ENCODE data around the gene TIMM50. TPM values are rescaled to one million over a fixed set of nuclear protein-coding genes. Genes with fewer than 3 reads are reported as not detected.

The TIMM50 gene
- total RNA-seq, 1 experiment from 2014 or later: 97.2 TPM

GRCh38 chr19:39531834-39532232 is 51.2 kb downstream of the TIMM50 start:
- no peaks in the 10 kb centered on the region for H3K9me2 ChIP-seq (replicated peaks; ENCODE audit: low read length)
- H3K4me3 ChIP-seq (ENCODE audit: low read length): peak overlapping the region; percentile 89
- no peak overlapping the region for H3K27ac ChIP-seq (ENCODE audit: low read length)
- TF ChIP-seq EZH2phosphoT487 (IDR thresholded peaks at IDR 0.05; ENCODE audit: borderline replicate concordance, low read length) (no peak), EZH2 (IDR thresholded peaks at IDR 0.05; ENCODE audit: low read length, unreplicated experiment) (no peak), CTCF (conservative IDR thresholded peaks at IDR 0.05; ENCODE audit: low read depth, low read length) (no peak)
- H3K79me2 ChIP-seq (ENCODE audit: low read length): peaks cover 15% of the 10 kb centered on the region
- H3K9me3 ChIP-seq (ENCODE audit: low read length): no peaks in the 10 kb centered on the region
- H3K4me2 ChIP-seq (ENCODE audit: low read length): peak overlapping the region; percentile 96
- ATAC-seq: no peak
- DNase-seq: no peak
- BruUV-seq (replicated peaks): no TSS peak
- H3F3A ChIP-seq (ENCODE audit: low read length, unreplicated experiment): no peaks in the 10 kb centered on the region
- no peaks in the 10 kb centered on the region for H4K20me1 ChIP-seq (ENCODE audit: low read length)
- H3K36me3 ChIP-seq (ENCODE audit: low read depth, low read length): no peaks in the 10 kb centered on the region
- H2AFZ ChIP-seq (ENCODE audit: low read length): peak overlapping the region; percentile 91
- POLR2A ChIA-PET (ENCODE audit: unreplicated experiment): interaction anchor here (0.7 kb wide), 1 partner anchor 261 kb away, joined by 7 read pairs; no protein-coding TSS in a partner anchor
- peaks cover 4% of the 10 kb centered on the region; the same call in 1 of the 2 replicates for H3K4me1 ChIP-seq (ENCODE audit: insufficient read depth, low read length)
- CTCF ChIA-PET: interaction anchor here (0.6 to 1.4 kb wide), 2 partner anchors 87 to 91 kb away, joined by 4 to 7 read pairs; partner anchors contain the start of gene SUPT5H
- no peaks in the 10 kb centered on the region for H3K27me3 ChIP-seq (ENCODE audit: low read length)
- intact Hi-C loops (cut with micrococcal nuclease): loop anchor here (1.0 to 10.0 kb wide), 3 partner anchors 35 to 92 kb away; partner anchors contain the start of gene DLL3
- H3K9ac ChIP-seq (ENCODE audit: low read length): peak overlapping the region; percentile 74

GRCh38 chr19:39532233-39533002 is 51.8 kb downstream of the TIMM50 start, which contains the start of gene EID2B:
Gene EID2B (minus strand): TSS chr19:39532852. CDS start chr19:39532802, 50 bp downstream.
- Histone ChIP-seq H3F3A (ENCODE audit: low read length, unreplicated experiment) (no peaks in the 10 kb centered on the region), H3K4me3 (ENCODE audit: low read length) (peak within 1 kb of the TSS; percentile 89), H3K27me3 (ENCODE audit: low read length) (no peaks in the 10 kb centered on the region), H3K4me2 (ENCODE audit: low read length) (peak within 1 kb of the TSS; percentile 96), H2AFZ (ENCODE audit: low read length) (peak within 1 kb of the TSS; percentile 91), H3K36me3 (ENCODE audit: low read depth, low read length) (no peaks in the 10 kb centered on the region), H3K4me1 (ENCODE audit: insufficient read depth, low read length) (peaks cover 4% of the 10 kb centered on the region; the same call in 1 of the 2 replicates), H3K9me2 (replicated peaks; ENCODE audit: low read length) (no peaks in the 10 kb centered on the region), H3K9ac (ENCODE audit: low read length) (peak within 1 kb of the TSS; percentile 74), H3K9me3 (ENCODE audit: low read length) (no peaks in the 10 kb centered on the region), H4K20me1 (ENCODE audit: low read length) (no peaks in the 10 kb centered on the region), H3K79me2 (ENCODE audit: low read length) (peaks cover 15% of the 10 kb centered on the region), H3K27ac (ENCODE audit: low read length) (no peak within 1 kb of the TSS)
- intact Hi-C loops (cut with micrococcal nuclease): loop anchor here (1.0 to 10.0 kb wide), 3 partner anchors 35 to 92 kb away; partner anchors contain the start of gene DLL3
- DNase-seq: peak; percentile 95
- ATAC-seq: peak; percentile 94
- TSS peak; percentile 62 for BruUV-seq (replicated peaks)
- TF ChIP-seq CTCF (conservative IDR thresholded peaks at IDR 0.05; ENCODE audit: low read depth, low read length) (peak; percentile 83), EZH2phosphoT487 (IDR thresholded peaks at IDR 0.05; ENCODE audit: borderline replicate concordance, low read length) (no peak), EZH2 (IDR thresholded peaks at IDR 0.05; ENCODE audit: low read length, unreplicated experiment) (no peak)
- ChIA-PET CTCF (interaction anchor here (0.6 to 1.4 kb wide), 3 partner anchors 34 to 92 kb away, joined by 3 to 7 read pairs (median 4); partner anchors contain the start of gene SUPT5H), POLR2A (ENCODE audit: unreplicated experiment) (interaction anchor here (0.6 to 0.7 kb wide), 2 partner anchors 96 to 261 kb away, joined by 5 to 7 read pairs; partner anchors contain the start of gene RPS16)
